Transverse colon (tissue), 4 donors: ENCODE data around the gene NUP62. TPM values are rescaled to one million over a fixed set of nuclear protein-coding genes. Genes with fewer than 3 reads are reported as not detected.

Source experiments
- DNase-seq: peaks from one replicate; pipeline ENCODE4 v3.0.0-alpha.2; 2019
- H3K27ac ChIP-seq, 4 donors: fragments of 200-600 bp; sonication (generic); 2 replicates each; pipeline ENCODE4 v1.5.1; 2016 to 2018; ENCODE audit warnings: inconsistent platforms in 4 of 4
- H3K27me3 ChIP-seq: fragments of 200-600 bp; sonication (generic); 2 replicates; pipeline ENCODE4 v1.5.1; 2017; ENCODE audit warnings: inconsistent platforms
- H3K36me3 ChIP-seq, 4 donors: fragments of 200-600 bp; sonication (generic); 2 replicates each; pipeline ENCODE4 v1.5.1; 2017 to 2019; ENCODE audit warnings: inconsistent platforms in 4 of 4
- H3K4me1 ChIP-seq, 4 donors: fragments of 200-600 bp; sonication (generic); 2 replicates each; pipeline ENCODE4 v1.5.1; 2017 to 2020; ENCODE audit warnings: inconsistent platforms in 4 of 4
- H3K4me3 ChIP-seq, 4 donors: fragments of 200-600 bp; sonication (generic); 1 replicate in 1 of 4; 2 replicates in 3 of 4; pipeline versions ENCODE4 v1.5.1 to v1.6.1; 2017 to 2019; ENCODE audit warnings: inconsistent platforms in 4 of 4
- H3K9me3 ChIP-seq, 2 donors: fragments of 200-600 bp; sonication (generic); 2 replicates each; pipeline ENCODE4 v1.5.1; 2017 to 2019; ENCODE audit warnings: inconsistent platforms in 2 of 2
- EP300 ChIP-seq: sonication (generic); formaldehyde crosslinking; IDR thresholded peaks from one replicate; pipeline ENCODE4 v1.6.1; 2017; ENCODE audit warnings: antibody characterized with exemption, low read depth
- POLR2A ChIP-seq: fragments of 450-650 bp; IDR thresholded peaks from one replicate; pipeline ENCODE4 v1.6.1; 2016; ENCODE audit warnings: antibody characterized with exemption, mild to moderate bottlenecking, moderate library complexity
- POLR2AphosphoS5 ChIP-seq, 3 donors: sonication (generic); formaldehyde crosslinking; IDR thresholded peaks; one replicate each; pipeline ENCODE4 v1.6.1; 2016; ENCODE audit warnings: antibody characterized with exemption in 3 of 3
- WGBS, 2 donors: methylation state at CpG; one replicate each; pipeline ENCODE4 v1.1.5; 2018; ENCODE audit warnings: low coverage in 1 of 2; 5-methylcytosine and 5-hydroxymethylcytosine counted together
- in situ Hi-C, 4 donors: fragments of 200-750 bp; cut with MboI; loops; one replicate each; pipeline versions ENCODE4 v1.15.0 to v1.15.1; 2017; ENCODE audit warnings: low sequenced_read_pairs in 3 of 4, low pct_ligation_motif_present in 1 of 4, low pct_unique_long_range_greater_than_20kb in 1 of 4
- intact Hi-C: fragments of 100-400 bp; cut with DNase I; formaldehyde crosslinking; loops from one replicate; pipeline ENCODE4 v1.15.1; 2023; ENCODE audit warnings: low total_unique reads
- total RNA-seq, 4 donors: library from RNA; depleted of rRNA; stranded (reverse); fragments of >200 nt; gene quantifications; one replicate each; pipeline ENCODE4 v1.1.0, GENCODE V29; 2016
- TF ChIP-seq, protein P1 (sequence below), 5 experiments: fragments of 200-600 bp in 3 of 5; fragments of 450-650 bp in 2 of 5; sonication (generic) in 3 of 5; IDR thresholded peaks; 1 replicate in 2 of 5; 2 replicates in 3 of 5; pipeline ENCODE4 v1.5.1; 2016 to 2017; ENCODE audit warnings: antibody characterized with exemption in 5 of 5, inconsistent platforms in 3 of 5, mild to moderate bottlenecking in 2 of 5, moderate library complexity in 1 of 5

Gene NUP62
- total RNA-seq, 4 donors from 2014 or later: 30.3 to 136 (median 32.6) TPM

GRCh38 chr19:49861107-49861506, 68.2 kb downstream of the NUP62 start:
- TF ChIP-seq, protein P1, sequence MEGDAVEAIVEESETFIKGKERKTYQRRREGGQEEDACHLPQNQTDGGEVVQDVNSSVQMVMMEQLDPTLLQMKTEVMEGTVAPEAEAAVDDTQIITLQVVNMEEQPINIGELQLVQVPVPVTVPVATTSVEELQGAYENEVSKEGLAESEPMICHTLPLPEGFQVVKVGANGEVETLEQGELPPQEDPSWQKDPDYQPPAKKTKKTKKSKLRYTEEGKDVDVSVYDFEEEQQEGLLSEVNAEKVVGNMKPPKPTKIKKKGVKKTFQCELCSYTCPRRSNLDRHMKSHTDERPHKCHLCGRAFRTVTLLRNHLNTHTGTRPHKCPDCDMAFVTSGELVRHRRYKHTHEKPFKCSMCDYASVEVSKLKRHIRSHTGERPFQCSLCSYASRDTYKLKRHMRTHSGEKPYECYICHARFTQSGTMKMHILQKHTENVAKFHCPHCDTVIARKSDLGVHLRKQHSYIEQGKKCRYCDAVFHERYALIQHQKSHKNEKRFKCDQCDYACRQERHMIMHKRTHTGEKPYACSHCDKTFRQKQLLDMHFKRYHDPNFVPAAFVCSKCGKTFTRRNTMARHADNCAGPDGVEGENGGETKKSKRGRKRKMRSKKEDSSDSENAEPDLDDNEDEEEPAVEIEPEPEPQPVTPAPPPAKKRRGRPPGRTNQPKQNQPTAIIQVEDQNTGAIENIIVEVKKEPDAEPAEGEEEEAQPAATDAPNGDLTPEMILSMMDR (IDR thresholded peaks at IDR 0.05): no peak
- TF ChIP-seq POLR2A: no peak
- TF ChIP-seq POLR2AphosphoS5 (IDR thresholded peaks at IDR 0.05): no peak
- no peak for TF ChIP-seq EP300
- intact Hi-C loops: no loop called here
- H3K36me3 ChIP-seq: peaks cover 0 to 11% (median 2%) of the 10 kb centered on the region in 4 donors
- DNase-seq: peak; percentile 67
- WGBS, 2 donors: 39% methylated on average over 13 of the region's 13 CpGs; no CpG with 5 or more reads in 1 of the 2 donors
- peak overlapping the region; percentile 39 to 51 (median 48) for H3K27ac ChIP-seq
- in situ Hi-C loops: loop anchor here in 1 of 4 donors (10.0 to 25.0 kb wide), 2 partner anchors 46 to 374 kb away; partner anchors contain the start of genes FUZ, MED25, RPL13A and RPS11
- no peaks in the 10 kb centered on the region for H3K27me3 ChIP-seq
- peaks cover 5 to 26% (median 23%) of the 10 kb centered on the region in 4 donors for H3K4me1 ChIP-seq
- H3K9me3 ChIP-seq: no peaks in the 10 kb centered on the region
- H3K4me3 ChIP-seq: no peak overlapping the region

DNA sequence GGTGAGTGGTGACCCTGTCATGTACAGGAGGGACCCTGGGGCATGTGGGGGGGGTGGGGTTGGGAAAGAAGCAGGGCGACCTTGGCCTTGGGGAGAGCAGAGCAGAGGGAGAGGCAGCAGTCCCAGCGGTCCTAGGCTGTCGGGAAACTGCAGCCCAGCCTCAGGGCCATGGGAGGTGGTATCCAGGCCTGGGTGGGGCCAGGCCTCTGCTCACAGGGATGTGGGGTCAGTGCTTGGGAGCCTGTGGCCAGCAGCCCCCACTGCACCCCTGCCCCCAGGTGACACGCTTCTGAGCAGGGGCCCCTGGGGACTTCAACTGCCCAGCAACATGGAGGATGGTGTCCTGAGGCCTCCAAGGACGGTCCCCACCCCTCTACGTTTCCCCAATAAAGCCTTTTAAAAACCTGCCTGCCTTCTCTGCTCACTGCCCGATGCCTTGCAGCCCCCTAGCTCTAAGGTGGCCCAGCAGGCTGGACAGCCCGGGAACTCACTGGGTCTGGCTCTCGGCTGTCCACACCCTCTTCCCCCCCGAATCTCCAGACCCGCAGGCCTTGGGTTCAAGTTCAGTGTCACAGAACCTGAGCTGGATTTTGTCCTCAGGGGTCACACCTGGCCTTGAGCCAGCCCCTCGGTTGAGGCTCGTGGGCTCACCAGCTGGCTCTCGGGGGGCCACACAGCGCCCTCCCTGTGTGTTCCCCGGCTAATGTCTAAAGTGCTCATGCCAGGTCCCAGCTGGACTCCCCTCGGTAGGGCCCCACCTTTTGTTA, 68.8 kb downstream of the NUP62 start:
- H3K36me3 ChIP-seq: peaks cover 0 to 11% (median 2%) of the 10 kb centered on the region in 4 donors
- no peaks in the 10 kb centered on the region for H3K27me3 ChIP-seq
- no peaks in the 10 kb centered on the region for H3K9me3 ChIP-seq
- WGBS, 2 donors: 76% methylated on average over 17 of the region's 17 CpGs; no CpG with 5 or more reads in 1 of the 2 donors
- in situ Hi-C loops (loop anchor here in 1 of 4 donors (10.0 to 25.0 kb wide), 2 partner anchors 46 to 373 kb away; partner anchors contain the start of genes FUZ, MED25, RPL13A and RPS11), intact Hi-C loops (no loop called here)
- peaks cover under 1 to 20% (median 17%) of the 10 kb centered on the region in 4 donors for H3K4me1 ChIP-seq
- no peak for TF ChIP-seq POLR2A
- TF ChIP-seq EP300: no peak
- TF ChIP-seq, protein P1 (IDR thresholded peaks at IDR 0.05): no peak
- TF ChIP-seq POLR2AphosphoS5 (IDR thresholded peaks at IDR 0.05): no peak
- no peak for DNase-seq
- peak overlapping the region; percentile 39 to 51 (median 48) for H3K27ac ChIP-seq
- H3K4me3 ChIP-seq: no peak overlapping the region

DNA sequence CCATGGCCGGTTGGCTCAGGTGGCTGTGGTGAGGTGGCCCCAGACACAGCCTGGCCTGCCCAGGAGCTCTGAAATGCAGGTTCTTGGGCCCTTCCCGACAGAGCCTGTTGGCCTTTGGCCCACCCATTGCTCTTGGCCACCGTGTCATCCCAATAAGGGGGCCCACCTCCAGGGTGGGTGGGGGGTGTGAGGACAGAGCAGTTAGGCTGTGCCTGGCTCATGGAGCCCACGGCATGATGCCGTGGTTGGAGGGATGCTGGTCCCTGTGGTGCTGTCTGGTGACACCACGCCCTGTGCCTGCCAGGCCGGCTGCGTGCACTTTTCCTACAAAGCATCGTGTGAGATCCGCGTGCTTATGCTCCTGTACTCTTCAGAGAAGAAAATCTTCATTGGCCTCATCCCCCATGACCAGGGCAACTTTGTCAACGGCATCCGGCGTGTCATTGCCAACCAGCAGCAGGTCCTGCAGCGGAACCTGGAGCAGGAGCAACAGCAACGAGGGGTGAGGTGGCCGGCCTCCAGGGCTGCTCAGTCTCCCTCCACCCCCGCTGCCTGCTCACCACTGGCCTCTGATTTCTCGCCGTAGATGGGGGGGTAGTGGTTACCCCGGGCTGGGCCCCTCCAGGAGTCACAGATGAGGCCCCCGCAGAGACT, 69.5 kb downstream of the NUP62 start:
- Histone ChIP-seq H3K27ac (peak overlapping the region in 1 of 4 donors; percentile 50), H3K4me1 (peaks cover 0 to 13% (median 11%) of the 10 kb centered on the region in 4 donors), H3K4me3 (no peak overlapping the region), H3K36me3 (peaks cover 0 to 11% (median 2%) of the 10 kb centered on the region in 4 donors), H3K27me3 (no peaks in the 10 kb centered on the region), H3K9me3 (no peaks in the 10 kb centered on the region)
- TF ChIP-seq POLR2AphosphoS5 (IDR thresholded peaks at IDR 0.05) (no peak), POLR2A (no peak), EP300 (no peak)
- TF ChIP-seq, protein P1 (IDR thresholded peaks at IDR 0.05): no peak
- intact Hi-C loops: no loop called here
- in situ Hi-C loops: loop anchor here in 1 of 4 donors (10.0 to 25.0 kb wide), 2 partner anchors 45 to 373 kb away; partner anchors contain the start of genes FUZ, MED25, RPL13A and RPS11
- DNase-seq: no peak
- WGBS, 2 donors: 84 to 100% methylated on average over 1 to 22 of the region's 22 CpGs
